Measurements from ENCODE around the gene FBXO47.

FBXO47 gene

GRCh38 chr17:38903404-38903803 is 63.8 kb downstream of the FBXO47 start:
- DNase-seq (ENCODE audit: low read depth) = no peak

- peak; percentile 95 for DNase-seq (ENCODE audit: low read depth)
Measured at GRCh38 chr17:38900978-38901656, 66.1 kb downstream of the FBXO47 start.

- no peak for DNase-seq (ENCODE audit: low read depth)
Measured at GRCh38 chr17:38899421-38899820, 67.8 kb downstream of the FBXO47 start.

- no peak for DNase-seq (ENCODE audit: low read depth)
Measured at GRCh38 chr17:38898812-38899348, 68.3 kb downstream of the FBXO47 start.

- DNase-seq (ENCODE audit: low read depth) = no peak
Measured at GRCh38 chr17:38898291-38898679, 68.9 kb downstream of the FBXO47 start.

- no peak for DNase-seq (ENCODE audit: low read depth)
Measured at GRCh38 chr17:38897671-38898290, 69.4 kb downstream of the FBXO47 start.

GRCh38 chr17:38897176-38897575 is 70.0 kb downstream of the FBXO47 start:
- DNase-seq (ENCODE audit: low read depth) = no peak

- no peak for DNase-seq (ENCODE audit: low read depth)
Measured at GRCh38 chr17:38896346-38896954, 70.8 kb downstream of the FBXO47 start.

- DNase-seq (ENCODE audit: low read depth) = no peak
Measured at GRCh38 chr17:38894276-38894675, 72.9 kb downstream of the FBXO47 start.

GRCh38 chr17:38893607-38894006 is 73.6 kb downstream of the FBXO47 start:
- DNase-seq (ENCODE audit: low read depth) = no peak

- DNase-seq (ENCODE audit: low read depth) = no peak
Measured at GRCh38 chr17:38893113-38893512, 74.1 kb downstream of the FBXO47 start.

- DNase-seq (ENCODE audit: low read depth) = no peak
Measured at GRCh38 chr17:38892620-38893019, 74.6 kb downstream of the FBXO47 start.

GRCh38 chr17:38892083-38892482 is 75.1 kb downstream of the FBXO47 start:
- no peak for DNase-seq (ENCODE audit: low read depth)

- no peak for DNase-seq (ENCODE audit: low read depth)
Measured at GRCh38 chr17:38891441-38891840, 75.8 kb downstream of the FBXO47 start.

- no peak for DNase-seq (ENCODE audit: low read depth)
Measured at GRCh38 chr17:38890410-38890746, 76.8 kb downstream of the FBXO47 start.

- no peak for DNase-seq (ENCODE audit: low read depth)
Measured at GRCh38 chr17:38889745-38890409, 77.3 kb downstream of the FBXO47 start.

GRCh38 chr17:38888842-38889241 is 78.4 kb downstream of the FBXO47 start:
- no peak for DNase-seq (ENCODE audit: low read depth)

GRCh38 chr17:38886643-38887010 is 80.6 kb downstream of the FBXO47 start:
- no peak for DNase-seq (ENCODE audit: low read depth)
